HG03520 (cell line): Measurements from ENCODE around the gene CCDC158.
"Not testable (repeated sequence)": the region's sequence is repeated elsewhere in the genome, so short reads cannot be mapped to it uniquely, and the experiment has no call there.

ENCODE experiments used
- ATAC-seq: cut with Tn5 transposase; IDR thresholded peaks from one replicate; pipeline ENCODE4 v1.9.1; 2021; ENCODE audit warnings: mild to moderate bottlenecking, moderate library complexity; ENCODE audit not compliant: unreplicated experiment

The CCDC158 gene

GRCh38 chr4:76374798-76375197, 46.1 kb downstream of the CCDC158 start:
- no peak for ATAC-seq

- ATAC-seq: no peak
These were observed 46.9 kb downstream of the CCDC158 start for GRCh38 chr4:76373919-76374552.

- no peak for ATAC-seq
These were observed 54.2 kb downstream of the CCDC158 start for GRCh38 chr4:76366737-76367136.

GRCh38 chr4:76365636-76366035, 55.3 kb downstream of the CCDC158 start:
- ATAC-seq: no peak

DNA sequence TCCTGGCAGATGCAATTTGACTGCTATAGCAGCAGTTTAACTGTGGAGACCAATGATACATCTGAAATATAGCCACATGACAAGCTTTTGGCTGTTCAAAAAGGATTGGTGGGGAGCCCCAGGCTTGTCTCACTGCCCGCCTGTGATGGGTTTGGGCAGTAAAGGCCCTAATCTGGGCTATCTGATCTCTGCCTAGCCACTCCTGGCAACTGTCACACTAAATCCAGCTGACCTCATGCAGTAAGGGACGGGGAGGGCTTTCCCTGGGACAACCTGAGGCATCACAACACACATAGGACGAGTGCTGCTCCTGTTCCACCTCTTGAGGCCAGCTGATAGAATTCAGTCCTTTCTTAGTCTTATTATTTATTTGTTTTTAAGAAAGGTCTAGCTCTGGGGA, 56.2 kb downstream of the CCDC158 start:
- no peak for ATAC-seq

- no peak for ATAC-seq
These were observed 57.2 kb downstream of the CCDC158 start for GRCh38 chr4:76363556-76364290.

- no peak for ATAC-seq
These were observed 59.1 kb downstream of the CCDC158 start for GRCh38 chr4:76361689-76362412.

DNA sequence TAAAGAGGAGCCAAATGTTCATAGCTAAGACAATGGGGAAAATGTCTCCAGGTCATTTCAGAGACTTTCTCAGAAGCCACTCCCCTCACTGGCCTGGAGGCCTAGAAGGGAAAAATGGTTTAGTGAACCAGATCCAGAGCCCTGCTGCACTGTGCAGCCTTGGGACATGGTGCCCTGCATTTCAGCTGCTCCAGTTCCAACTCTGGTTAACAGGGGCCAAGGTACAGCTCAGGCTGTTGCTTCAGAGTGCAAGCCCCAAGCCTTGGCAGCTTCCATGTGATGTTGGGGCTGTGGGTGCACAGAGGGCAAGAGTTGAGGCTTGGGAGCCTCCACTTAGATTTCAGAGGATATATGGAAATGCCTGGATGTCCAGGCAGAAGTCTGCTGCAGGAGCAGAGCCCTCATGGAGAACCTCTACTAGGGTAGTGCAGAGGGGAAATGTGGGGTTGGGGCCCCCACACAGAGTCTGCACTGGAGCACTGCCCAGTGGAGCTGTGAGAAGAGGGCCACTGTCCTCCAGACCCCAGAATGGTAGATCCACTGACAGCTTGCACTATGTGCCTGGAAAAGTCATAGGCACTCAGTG, 61.0 kb downstream of the CCDC158 start:
- ATAC-seq: not testable (repeated sequence)

- ATAC-seq: no peak
These were observed 63.0 kb downstream of the CCDC158 start for GRCh38 chr4:76357981-76358380.

DNA sequence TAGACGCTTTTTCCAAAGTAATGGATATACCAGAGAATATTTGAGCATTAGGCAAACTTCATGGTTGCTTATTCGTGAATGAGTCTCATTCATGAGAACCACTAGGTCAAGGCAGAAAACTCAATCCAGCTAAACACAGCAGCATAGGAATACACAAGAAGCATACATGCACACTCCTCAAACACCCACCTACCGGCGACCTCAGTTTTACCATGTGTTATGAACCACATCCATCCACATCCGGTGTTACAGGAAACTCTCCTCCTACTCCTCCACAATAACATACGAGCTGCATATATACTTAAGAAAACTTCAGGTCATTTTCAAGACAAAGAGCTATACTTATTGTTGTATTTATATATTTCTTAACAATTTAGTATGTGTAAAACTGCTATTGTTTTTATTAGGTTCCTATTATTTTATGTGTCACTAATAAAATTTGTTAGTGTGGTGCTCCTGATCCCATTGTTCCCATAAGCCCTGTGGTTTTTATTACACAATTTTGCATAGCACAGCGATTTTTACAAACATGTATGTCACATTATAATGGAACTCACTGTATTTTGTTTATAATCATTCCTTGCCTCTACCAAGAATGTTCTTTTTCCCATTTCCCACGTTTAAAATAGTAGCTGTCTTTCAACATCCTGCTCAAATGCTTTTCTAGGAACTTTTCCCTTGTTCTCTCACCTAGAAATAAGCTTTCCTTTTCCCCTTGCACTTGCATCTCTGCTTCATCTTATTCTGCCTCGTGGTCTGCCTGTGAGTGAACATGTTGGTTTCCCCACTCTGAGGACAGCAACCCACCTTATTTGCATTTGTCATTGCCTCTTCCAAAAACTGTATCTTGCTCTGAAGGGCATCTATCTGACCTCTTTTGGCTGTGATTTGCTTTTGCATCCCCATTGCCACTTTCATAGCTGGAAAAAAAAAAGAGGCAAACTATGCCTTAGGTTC, 66.1 kb downstream of the CCDC158 start:
- ATAC-seq: no peak

DNA sequence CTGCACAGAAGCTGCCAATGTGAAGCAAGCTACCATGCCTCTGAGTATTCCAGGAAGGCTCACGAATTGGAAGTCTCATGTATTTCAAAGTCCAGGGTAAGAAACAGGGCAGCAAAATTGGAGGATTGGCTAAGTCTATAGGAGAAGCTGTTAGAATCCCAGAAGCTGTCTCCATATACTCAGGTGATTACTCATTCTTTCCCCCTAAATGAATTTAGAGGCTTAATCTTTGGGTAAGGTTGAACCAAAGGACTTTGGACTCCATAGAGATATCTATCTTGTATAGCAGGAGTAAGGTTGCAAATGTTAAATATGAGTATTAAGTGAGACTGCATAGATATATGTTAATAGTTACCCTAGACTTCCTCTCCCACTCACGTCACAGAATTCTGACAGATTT, 78.1 kb downstream of the CCDC158 start:
- ATAC-seq: no peak

GRCh38 chr4:76342191-76342590, 78.8 kb downstream of the CCDC158 start:
- ATAC-seq: no peak

GRCh38 chr4:76341063-76341462, 79.9 kb downstream of the CCDC158 start:
- no peak for ATAC-seq

GRCh38 chr4:76339364-76339763, 81.6 kb downstream of the CCDC158 start:
- no peak for ATAC-seq

- no peak for ATAC-seq
These were observed 86.1 kb downstream of the CCDC158 start for GRCh38 chr4:76334885-76335284.

DNA sequence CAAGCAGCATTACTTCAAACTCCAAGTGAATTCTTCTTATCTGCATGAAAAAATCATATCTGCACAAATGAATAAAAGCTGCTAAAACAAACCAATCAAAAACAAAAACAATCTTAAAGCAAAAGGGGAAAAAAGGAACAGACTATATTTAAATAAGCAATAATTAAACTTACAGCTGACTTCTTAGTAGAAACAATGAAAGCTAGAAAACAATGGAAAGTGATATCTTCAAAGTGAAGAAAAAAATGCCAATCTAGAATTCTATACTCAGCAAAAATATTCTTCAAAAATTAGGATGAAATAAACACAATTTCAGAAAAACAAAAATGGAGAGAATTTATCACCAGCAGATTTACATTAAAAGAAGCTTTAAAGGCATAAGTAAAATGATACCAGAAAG, 94.4 kb downstream of the CCDC158 start:
- ATAC-seq: no peak

DNA sequence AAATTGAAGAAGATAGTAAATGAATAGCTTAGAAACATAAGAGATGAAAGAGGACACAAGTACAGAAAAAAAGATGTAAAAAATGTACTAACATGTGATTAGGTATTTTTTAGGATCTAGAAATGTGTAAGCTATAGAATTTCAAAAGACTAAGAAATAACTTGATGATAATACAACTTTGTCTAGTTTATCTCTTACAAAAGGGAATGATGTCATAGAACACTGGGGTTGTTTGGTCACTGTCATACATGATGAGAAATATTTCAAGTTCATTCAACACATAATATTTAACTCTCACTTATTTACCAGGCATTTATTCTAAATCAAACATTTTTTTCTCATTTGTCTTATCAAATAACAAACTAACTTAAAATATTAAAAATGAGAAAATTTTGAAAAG, 95.9 kb downstream of the CCDC158 start:
- no peak for ATAC-seq

DNA sequence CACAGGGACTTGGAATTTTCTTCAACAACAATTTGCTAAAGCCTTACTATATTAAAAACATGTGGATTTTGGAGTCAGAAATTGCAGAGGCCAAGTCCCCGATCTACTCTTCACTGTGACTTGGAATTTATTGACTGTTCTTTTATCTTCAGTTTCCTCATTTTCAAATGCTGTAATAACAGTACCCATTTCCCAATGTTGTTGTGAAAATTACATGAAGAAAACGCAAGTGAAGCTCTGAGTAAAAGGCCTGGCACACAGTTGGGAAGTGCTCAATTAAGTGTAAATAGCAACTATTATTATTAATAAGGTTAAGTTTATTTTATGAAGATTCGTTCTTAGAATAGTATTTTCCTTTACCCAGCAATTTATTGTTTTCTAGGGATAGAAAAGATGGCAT, 98.7 kb downstream of the CCDC158 start:
- ATAC-seq: no peak

GRCh38 chr4:76316131-76316530, 104.8 kb downstream of the CCDC158 start:
- ATAC-seq: no peak

- no peak for ATAC-seq
These were observed 105.5 kb downstream of the CCDC158 start for GRCh38 chr4:76315267-76315918.
